Kidney tubule cell (primary cell): ENCODE data around the gene SORL1-AS1.
A peak's percentile ranks its signal among the peaks of the same experiment; 100 is the strongest.

Source experiments
- DNase-seq: peaks from one replicate; pipeline ENCODE4 v3.0.0-alpha.2; 2018; ENCODE audit warnings: low spot score

Gene SORL1-AS1

DNA sequence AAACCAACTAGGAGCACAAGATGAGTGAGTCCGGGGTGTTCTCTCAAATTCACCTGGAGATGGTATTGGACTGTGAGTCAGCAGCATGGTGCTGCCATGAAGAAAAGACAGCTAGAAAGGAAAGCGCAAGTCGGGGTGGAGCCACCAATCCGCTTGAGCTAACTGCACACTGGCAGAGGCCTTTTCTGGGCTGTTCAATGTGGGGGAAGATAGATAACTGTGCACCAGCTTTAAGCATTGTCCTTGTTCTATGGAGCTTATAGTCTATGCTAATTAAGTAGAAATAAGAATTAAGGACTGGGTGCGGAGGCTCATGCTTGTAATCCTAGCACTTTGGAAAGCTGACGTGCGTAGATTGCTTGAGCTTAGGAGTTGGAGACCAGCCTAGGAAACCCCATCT is 21.9 kb upstream of the SORL1-AS1 start:
- no peak for DNase-seq

DNA sequence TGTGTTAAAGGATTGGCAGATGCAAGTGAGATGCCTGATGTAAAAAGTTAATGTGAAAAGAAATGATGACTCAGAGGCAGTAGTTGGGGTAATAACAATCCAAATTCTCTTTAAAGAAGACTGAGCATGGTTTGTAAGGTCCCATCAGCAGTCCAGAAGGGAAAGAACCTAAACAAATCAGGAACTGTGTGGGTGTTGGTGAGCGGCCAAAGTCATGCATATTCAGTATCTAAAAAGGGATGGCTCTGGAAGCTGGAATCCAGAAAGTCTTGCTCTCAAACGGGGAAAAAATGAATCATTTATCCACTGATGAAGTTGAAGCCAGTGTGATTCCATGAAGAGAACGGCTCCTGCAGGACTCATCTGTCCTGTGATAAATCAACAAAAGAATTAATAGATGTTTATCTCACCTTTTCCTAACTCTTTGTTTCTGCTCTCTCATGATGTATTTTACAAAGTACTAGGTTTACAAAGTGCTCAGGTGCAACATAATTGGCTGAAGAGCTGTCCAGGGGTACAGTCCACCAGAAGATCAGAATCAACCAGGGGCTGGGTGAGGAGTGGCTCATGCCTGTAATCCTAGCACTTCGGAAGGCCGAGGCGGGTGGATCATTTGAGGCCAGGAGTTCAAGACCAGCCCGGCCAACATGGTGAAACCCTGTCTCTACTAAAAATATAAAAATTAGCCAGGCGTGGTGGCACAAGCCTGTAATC is 20.5 kb upstream of the SORL1-AS1 start:
- DNase-seq, result peak; percentile 63

DNA sequence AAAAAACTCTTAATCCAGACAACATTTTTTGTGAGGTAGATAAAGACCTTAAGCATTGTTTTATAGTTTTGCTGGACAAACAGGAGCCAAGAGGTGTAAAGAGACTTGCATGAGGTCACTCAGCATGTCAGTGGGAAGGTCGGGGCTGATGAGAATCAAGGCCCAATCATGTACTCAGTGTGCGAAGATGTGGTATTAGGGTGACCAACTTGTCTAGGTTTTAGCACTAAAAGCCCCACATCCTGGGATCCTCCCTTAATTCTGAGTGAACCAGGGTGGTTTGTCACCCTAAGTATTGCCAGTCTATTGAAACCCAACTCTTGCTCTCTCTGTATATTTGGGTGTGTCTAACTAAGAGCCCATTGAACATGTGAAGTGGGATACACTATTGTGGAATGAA is 19.5 kb upstream of the SORL1-AS1 start:
- no peak for DNase-seq

GRCh38 chr11:121471167-121471566 is 18.4 kb upstream of the SORL1-AS1 start:
- no peak for DNase-seq

GRCh38 chr11:121469910-121470309 is 17.1 kb upstream of the SORL1-AS1 start:
- DNase-seq, result no peak

DNA sequence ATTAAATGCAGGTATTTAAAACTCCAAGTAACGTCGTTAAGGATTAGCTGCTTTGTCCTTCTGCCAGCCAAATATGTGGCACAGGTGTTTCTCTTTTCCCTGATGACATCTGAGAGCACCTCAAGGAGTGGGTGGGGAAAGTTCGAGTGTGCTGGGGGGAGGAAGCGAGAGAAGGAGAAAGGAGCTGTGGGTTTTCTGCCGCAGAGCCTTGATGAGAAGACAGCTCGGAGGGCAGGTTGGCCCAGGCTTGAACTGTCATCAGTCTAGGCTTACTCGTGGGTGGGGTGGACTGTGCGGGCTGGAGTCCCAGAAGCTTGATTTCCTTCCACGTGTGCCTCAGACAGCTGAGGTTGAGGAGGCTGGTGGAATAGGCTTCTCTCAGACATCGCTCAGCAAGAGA is 15.2 kb upstream of the SORL1-AS1 start:
- no peak for DNase-seq

GRCh38 chr11:121467471-121467870 is 14.7 kb upstream of the SORL1-AS1 start:
- no peak for DNase-seq

DNA sequence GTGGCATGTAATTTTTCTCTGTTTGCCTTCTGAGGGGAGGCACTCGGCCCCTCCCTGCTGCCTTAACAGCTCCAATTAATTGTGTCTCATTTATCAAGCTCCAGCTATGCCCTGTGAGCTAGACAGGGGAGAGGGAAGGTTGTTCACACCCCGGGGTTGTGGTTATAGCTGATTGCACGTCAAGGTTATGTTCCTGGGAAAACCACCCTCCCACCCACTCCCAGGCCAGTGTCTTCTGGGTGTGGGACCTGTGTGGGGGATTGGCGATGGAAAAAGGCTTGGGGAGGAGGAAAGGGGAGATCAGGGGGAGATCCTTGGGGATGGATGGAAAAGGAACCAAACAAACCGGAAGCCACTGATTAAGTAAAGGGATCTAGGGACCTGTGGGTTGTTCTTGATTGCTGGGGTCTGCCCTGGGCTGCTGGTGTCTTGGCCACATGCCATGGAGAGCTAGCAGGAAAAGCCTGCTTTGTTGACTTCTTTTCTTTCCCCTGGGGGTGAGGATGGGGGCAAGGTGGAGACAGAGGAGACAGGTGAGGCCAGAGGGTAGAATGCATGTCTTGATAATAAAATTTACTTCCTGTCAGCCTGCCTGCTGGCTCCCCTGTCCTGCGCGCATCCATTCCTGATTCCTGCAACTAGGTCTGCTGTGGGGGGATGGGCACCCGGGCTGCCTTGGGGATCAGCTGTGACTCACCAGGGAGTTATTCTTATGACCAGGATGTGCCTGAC is 13.5 kb upstream of the SORL1-AS1 start:
- DNase-seq, result peak; percentile 99

DNA sequence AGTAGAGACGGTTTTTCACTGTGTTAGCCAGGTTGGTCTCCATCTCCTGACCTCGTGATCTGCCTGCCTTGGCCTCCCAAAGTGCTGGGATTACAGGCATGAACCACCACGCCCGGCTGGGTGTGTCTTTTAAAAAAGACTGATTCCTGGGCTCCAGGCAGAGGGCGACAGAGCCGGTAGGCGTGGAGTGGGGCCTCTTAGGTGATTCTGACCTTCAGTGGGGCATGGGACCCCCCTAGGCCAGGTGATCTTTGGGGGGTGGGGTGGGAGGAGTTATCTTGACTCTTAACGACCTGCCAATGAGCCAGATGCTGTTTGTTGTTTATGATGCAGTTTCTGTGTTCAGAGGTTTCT is 12.9 kb upstream of the SORL1-AS1 start:
- DNase-seq, result no peak

DNA sequence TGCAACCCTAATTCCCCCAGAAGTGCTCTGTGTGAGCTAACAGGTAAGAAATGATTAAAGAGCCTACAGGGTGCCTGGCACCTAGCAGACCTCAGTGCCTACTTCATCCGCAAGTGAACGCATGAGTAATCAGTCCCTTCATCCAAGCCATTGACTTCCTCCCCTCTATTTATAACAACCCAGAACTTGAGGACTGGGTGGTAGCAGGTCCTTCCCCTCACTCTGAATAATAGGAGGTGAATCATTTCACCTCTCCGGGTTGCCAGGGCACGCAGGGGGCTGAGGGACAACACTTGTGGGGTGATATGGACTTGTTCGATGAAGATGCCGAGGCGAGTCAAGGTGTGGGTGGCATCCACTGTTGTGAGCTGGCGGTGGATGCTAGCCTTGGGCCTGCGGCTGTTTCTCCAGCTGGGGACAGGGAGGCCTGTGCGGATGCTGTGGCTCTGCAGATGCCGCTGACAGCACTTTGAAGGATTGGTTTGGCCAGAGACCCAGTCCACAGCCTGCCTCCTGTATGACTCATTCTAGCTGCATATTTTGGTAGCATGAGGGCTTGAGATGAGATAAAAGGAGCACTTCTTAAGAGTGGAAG is 11.7 kb upstream of the SORL1-AS1 start:
- peak; percentile 87 for DNase-seq

DNA sequence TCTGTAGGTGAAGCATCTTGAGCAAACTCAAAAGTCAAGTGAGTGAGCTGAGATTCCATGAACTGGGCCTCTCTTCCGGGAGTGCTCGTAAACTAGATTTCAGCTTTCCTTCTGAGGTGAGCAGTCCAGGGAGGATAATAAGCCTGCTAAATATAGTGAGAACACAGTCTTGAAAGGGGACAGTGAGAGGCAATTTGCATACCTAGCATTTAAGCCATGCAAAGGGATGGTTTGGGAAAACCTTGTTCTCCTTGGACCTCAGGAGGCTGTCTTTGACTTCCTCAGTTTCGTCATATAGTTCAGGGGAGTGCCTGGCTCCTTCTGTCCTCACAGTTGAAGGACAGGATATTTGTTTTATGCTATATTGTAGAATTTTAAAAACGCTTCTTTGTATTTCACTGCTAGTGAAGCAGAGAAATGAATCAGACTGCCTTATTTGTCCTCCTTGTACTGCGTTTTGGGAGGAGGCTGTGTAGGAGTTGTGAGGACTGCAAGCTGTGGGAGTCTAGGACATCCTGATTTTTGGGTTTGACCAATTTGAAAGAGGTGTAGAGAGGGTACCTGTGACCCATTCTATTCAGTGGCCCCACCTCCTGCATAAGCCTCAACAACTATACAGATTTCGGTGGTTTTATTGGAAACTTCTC is 11.0 kb upstream of the SORL1-AS1 start:
- DNase-seq, result no peak

- DNase-seq, result no peak
These were observed 9.1 kb upstream of the SORL1-AS1 start for GRCh38 chr11:121461843-121462242.

DNA sequence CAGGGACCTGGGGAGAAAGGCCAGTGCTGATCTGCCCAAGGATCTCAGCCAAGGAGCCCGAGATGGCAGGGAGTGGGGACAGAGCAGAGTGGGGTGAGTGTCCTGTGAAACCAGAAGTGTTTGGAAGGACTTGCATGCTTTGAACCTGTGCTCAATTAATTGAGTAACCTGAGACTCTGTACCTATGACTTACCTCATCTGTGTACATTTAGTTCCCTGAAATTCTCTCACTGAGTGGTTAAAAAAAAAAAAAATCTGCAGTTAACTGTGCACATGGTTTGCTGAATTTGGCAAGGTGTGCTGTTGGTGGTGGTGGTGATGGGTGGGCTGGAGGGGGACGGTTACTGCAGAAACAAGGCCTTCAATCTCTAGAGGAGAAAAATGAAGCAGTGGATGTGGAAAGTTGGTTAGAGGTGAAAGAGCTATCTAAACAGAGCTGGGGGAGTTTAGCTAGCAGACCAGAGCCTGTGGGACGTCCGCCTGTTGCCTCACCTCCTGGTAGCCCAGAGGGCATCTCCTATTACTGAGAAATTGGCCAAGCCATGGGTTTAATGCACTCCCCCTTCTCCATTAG is 8.3 kb upstream of the SORL1-AS1 start:
- DNase-seq, result no peak

- no peak for DNase-seq
These were observed 6.7 kb upstream of the SORL1-AS1 start for GRCh38 chr11:121459413-121460017.

DNA sequence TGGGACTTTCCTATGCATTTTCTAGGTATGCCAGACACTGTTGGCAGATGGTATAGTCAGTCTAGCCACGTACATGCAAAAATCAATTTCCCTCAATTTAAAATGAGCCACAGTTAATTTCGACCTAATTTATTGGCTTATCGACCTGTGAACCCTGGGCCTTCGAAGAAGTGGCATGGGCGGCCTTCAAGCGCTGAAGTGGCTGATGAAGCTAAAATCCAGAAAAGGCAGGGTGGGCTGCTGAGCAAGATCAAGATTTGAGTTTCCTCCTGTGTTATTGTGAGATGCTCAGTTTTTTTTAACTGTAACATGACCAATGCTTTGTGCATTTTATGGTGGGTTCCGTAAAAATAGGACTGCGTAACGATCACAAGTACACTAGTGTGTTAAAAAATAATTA is 5.8 kb upstream of the SORL1-AS1 start:
- DNase-seq, result no peak

- no peak for DNase-seq
These were observed 4.2 kb upstream of the SORL1-AS1 start for GRCh38 chr11:121456816-121457431.

DNA sequence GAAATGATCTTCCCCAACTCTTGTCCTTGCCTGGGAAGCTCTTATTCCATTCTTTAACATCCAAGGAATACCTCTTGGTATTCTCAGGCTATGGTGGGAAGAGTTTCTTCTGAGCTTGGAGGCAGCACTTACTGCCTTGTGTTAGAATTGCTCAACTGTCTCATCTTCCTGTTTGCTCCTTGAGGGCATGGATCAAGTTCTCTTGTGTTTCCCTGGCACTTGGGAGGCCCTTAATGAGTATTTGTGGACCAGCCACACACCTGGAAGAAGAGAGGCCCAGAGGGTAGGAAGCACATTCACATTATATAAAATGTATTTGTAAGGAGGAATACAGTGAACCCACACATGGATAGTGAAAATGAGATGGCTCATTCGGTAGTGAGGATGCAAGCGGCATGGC is 3.4 kb upstream of the SORL1-AS1 start:
- DNase-seq, result no peak

GRCh38 chr11:121455115-121455514 is 2.3 kb upstream of the SORL1-AS1 start:
- DNase-seq, result no peak

DNA sequence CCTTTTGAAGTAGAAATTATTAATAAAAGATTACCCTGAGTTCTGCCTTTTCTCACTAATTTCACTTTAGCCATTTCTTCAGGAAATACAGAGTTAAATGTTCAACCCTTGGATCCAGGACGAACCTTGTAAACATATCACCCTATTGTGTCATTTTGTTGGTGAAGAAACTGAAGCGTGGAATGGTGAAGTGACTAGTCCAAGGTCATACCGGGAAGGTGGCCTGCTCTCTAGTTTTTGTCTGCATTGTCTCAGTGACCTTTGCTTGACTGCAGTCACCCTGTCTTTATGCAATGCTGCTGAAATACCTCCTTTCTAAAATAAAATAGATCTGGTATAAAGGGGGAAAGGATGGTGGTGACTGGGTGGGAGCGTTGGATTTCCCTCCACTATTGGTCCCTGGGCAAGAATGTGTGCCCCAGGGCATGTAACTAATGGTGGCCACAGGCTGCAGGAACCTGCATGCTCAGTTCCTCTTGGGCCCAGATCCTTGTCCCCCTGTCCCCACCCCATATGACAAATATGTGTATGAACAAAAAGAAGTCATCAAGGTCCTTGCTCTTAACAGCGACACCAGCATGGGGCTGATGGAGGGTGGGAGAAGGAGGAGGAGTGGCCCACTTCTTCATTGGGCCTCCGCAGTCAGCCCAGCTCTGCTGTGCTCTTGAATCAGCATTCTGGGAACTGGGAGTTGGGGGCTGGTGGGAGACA is 977 bp upstream of the SORL1-AS1 start:
- no peak for DNase-seq

- DNase-seq, result peak; percentile 72
These were observed 670 bp downstream of the SORL1-AS1 start, which contains the start of gene SORL1 for GRCh38 chr11:121451986-121452608. Gene SORL1 (plus strand): TSS chr11:121452314. CDS start chr11:121452332, 18 bp downstream.
